Measurements from ENCODE around the gene UACA. TPM values are rescaled to one million over a fixed set of nuclear protein-coding genes. Genes with fewer than 3 reads are reported as not detected.

UACA gene
- total RNA-seq, 4 donors from 2014 or later, result 83.2 to 154 (median 107) TPM

DNA sequence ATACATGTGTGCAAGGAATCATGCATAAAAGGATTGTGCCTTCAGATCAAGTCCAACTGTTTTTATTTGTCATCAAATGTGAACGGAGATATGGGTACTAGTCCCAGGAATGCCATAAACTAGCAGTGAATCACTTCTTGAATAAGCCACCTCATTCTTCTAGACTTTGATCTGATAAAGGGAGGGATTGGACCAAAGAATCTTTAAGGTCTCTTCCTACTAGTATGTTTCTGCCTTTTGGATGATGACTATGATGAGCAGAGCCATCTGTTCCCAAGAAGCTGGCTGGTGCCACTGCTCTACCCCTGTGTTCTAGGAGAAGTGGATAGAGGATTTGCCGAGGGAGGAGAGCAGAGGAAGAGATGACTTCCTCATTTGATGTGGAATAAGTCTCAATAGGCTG is 28.8 kb upstream of the UACA start:
- TF ChIP-seq, protein P1, sequence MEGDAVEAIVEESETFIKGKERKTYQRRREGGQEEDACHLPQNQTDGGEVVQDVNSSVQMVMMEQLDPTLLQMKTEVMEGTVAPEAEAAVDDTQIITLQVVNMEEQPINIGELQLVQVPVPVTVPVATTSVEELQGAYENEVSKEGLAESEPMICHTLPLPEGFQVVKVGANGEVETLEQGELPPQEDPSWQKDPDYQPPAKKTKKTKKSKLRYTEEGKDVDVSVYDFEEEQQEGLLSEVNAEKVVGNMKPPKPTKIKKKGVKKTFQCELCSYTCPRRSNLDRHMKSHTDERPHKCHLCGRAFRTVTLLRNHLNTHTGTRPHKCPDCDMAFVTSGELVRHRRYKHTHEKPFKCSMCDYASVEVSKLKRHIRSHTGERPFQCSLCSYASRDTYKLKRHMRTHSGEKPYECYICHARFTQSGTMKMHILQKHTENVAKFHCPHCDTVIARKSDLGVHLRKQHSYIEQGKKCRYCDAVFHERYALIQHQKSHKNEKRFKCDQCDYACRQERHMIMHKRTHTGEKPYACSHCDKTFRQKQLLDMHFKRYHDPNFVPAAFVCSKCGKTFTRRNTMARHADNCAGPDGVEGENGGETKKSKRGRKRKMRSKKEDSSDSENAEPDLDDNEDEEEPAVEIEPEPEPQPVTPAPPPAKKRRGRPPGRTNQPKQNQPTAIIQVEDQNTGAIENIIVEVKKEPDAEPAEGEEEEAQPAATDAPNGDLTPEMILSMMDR (IDR thresholded peaks at IDR 0.05; ENCODE audit: low read depth), result no peak

DNA sequence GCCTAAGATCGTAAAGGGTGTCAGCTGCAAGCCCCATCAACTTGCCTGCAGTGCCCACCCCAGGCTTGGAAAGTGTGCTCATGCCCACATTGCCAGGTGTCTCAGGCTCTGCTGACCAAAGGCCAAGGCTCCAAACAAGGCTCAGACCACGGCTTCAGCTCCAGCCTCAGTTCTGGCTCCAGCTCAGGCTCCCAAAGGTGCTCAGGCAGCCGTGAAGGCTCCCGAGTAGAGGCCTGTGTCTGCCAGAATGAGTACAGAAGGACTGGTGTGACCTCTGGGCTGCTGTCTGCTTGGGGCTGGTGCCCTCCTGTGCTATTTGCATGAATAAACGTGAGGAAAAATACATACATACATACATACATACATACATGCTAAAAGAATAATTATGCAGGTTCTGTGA is 27.9 kb upstream of the UACA start:
- TF ChIP-seq, protein P1 (IDR thresholded peaks at IDR 0.05; ENCODE audit: low read depth), result no peak

DNA sequence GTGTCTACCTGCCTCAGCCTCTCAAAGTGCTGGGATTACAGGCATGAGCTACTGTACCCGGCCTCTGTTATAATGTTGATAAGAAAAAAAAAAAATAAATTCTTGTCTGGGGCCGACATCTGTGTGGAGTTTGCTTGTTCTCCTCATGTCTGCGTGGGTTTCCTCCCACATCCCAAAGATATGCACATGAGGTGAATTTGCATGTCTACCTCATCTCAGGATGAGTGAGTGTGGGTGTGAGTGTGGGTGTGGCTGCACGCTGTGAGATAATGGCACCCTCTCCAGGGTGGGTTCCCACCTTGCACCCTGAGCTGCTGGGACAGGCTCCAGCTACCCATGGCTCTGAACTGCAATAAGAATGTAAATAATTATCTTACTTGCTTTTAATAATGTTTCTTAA is 25.9 kb upstream of the UACA start:
- TF ChIP-seq, protein P1 (IDR thresholded peaks at IDR 0.05; ENCODE audit: low read depth), result no peak

DNA sequence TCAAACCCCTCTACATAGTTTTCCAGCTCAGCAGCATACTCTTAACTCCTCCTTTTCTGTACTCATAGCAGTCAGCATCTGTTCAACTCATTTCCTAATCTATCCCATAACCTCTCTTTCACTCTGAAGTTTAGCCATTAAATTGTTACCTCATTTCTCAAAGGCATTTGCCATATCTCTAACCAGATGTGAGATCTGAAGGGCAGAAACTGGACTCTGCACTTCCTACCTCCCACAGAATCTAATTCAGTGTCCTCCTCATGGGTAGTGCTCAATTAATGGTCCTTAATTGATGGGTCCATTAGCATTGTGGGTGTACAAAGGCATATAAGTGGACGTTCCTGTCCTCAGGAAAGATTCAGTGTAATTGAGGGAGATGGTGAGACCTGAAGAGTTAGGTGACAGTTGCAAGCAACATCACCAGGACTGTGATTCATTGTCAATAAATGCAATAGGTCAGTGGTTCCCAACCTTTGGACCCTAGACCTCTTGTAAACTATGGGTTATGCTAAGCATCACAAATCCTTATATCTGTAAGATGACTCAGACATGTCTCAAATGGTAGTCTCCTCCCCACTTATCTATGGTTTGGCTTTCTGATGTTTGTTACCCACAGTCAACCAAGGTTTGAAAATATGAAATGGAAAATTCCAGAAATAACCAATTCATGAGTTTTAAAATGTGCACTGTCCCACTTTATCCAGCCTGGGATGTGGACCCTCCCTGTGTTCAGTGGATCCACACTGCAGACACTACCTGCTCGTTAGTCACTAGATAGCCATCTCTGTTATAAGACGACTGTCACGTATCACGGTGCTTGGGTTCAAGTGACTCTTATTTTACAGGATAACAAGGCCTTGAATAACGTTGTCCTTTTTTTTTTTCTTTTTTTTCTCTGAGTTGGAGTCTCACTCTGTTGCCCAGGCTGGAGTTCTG is 25.0 kb upstream of the UACA start:
- TF ChIP-seq, protein P1 (IDR thresholded peaks at IDR 0.05; ENCODE audit: low read depth), result no peak

- TF ChIP-seq, protein P1 (IDR thresholded peaks at IDR 0.05; ENCODE audit: low read depth), result no peak
Measured at GRCh38 chr15:70786996-70787395, 23.6 kb upstream of the UACA start.

DNA sequence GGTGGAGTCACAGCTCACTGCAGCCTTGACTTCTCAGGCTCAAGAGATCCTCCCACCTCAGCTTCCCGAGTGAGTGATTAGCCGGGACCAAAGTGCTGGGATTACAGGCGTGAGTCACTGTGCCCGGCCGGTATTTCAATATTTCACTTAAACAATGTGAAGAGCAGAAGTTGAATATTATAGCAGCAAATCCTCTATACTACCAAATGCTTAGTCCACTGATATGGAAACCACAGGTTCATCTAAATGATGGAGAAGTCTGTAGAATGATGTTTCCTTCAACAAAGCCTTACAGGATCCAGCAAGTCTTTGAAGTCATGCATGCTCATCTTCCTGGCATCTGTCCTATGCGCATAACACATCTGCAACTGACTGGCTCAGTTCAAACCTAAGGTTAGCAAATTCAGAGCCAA is 20.3 kb upstream of the UACA start:
- TF ChIP-seq, protein P1 (IDR thresholded peaks at IDR 0.05; ENCODE audit: low read depth), result no peak

DNA sequence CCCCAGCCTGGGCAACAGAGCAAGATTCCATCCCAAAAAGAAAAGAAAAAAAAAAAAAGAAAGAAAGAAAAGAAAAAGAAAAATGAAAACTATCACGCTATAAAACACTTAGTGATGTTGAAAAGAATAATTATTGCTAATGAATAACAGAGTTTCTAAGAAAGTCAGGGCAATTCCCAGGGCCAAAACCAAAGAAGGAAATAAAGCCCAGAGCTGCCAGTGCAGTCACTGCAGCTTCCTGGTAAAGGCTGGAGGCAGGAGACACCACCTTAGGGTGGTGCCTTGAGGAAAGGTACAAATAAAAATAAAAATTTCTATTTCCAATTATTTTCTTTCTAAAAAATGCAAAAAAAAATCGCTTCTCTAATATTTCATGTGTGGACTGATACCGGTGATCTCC is 19.7 kb upstream of the UACA start:
- TF ChIP-seq, protein P1 (IDR thresholded peaks at IDR 0.05; ENCODE audit: low read depth), result no peak
